Measurements from ENCODE around the gene CD83.

CD83 gene

GRCh38 chr6:14180609-14181008 is 63.0 kb downstream of the CD83 start:
- H3K4me2 ChIP-seq (ENCODE audit: low read depth, low read length) = no peak overlapping the region
- no peaks in the 10 kb centered on the region for H3K9me3 ChIP-seq (replicated peaks; ENCODE audit: insufficient read depth, low read length)
- H3K9me2 ChIP-seq (replicated peaks; ENCODE audit: insufficient read depth, low read length) = no peaks in the 10 kb centered on the region
- no peak overlapping the region for H2AFZ ChIP-seq (ENCODE audit: low read length)
- H4K20me1 ChIP-seq (ENCODE audit: insufficient read depth, low read length) = no peaks in the 10 kb centered on the region
- no peaks in the 10 kb centered on the region for H3K79me2 ChIP-seq (ENCODE audit: low read length)
- DNase-seq = no peak
- no peak for TF ChIP-seq EZH2 (optimal IDR thresholded peaks at IDR 0.05; ENCODE audit: low read depth, low read length)
- no peak for TF ChIP-seq EZH2phosphoT487 (IDR thresholded peaks at IDR 0.05; ENCODE audit: low read length)
- TF ChIP-seq CTCF (IDR thresholded peaks at IDR 0.05; ENCODE audit: low read length) = no peak
- no peak overlapping the region for H3K9ac ChIP-seq (ENCODE audit: low read length)
- H3K27ac ChIP-seq (ENCODE audit: low read length) = no peak overlapping the region
- H3K4me3 ChIP-seq (ENCODE audit: low read length) = no peak overlapping the region
- H3K36me3 ChIP-seq (replicated peaks; ENCODE audit: insufficient read depth, low read length) = no peaks in the 10 kb centered on the region
- H3F3A ChIP-seq (ENCODE audit: insufficient read depth, low read length) = no peaks in the 10 kb centered on the region
- H3K27me3 ChIP-seq (replicated peaks; ENCODE audit: insufficient read depth, low read length) = no peaks in the 10 kb centered on the region
- no peaks in the 10 kb centered on the region for H3K4me1 ChIP-seq (ENCODE audit: low read length)

GRCh38 chr6:14182916-14183315 is 65.3 kb downstream of the CD83 start:
- no peak overlapping the region for H2AFZ ChIP-seq (ENCODE audit: low read length)
- no peak overlapping the region for H3K9ac ChIP-seq (ENCODE audit: low read length)
- no peaks in the 10 kb centered on the region for H3F3A ChIP-seq (ENCODE audit: insufficient read depth, low read length)
- H3K27me3 ChIP-seq (replicated peaks; ENCODE audit: insufficient read depth, low read length) = no peaks in the 10 kb centered on the region
- H3K36me3 ChIP-seq (replicated peaks; ENCODE audit: insufficient read depth, low read length) = no peaks in the 10 kb centered on the region
- no peak overlapping the region for H3K4me3 ChIP-seq (ENCODE audit: low read length)
- no peak overlapping the region for H3K4me2 ChIP-seq (ENCODE audit: low read depth, low read length)
- H3K27ac ChIP-seq (ENCODE audit: low read length) = no peak overlapping the region
- H3K9me2 ChIP-seq (replicated peaks; ENCODE audit: insufficient read depth, low read length) = no peaks in the 10 kb centered on the region
- no peaks in the 10 kb centered on the region for H3K9me3 ChIP-seq (replicated peaks; ENCODE audit: insufficient read depth, low read length)
- H4K20me1 ChIP-seq (ENCODE audit: insufficient read depth, low read length) = no peaks in the 10 kb centered on the region
- no peak for TF ChIP-seq CTCF (IDR thresholded peaks at IDR 0.05; ENCODE audit: low read length)
- no peak for TF ChIP-seq EZH2phosphoT487 (IDR thresholded peaks at IDR 0.05; ENCODE audit: low read length)
- no peak for TF ChIP-seq EZH2 (optimal IDR thresholded peaks at IDR 0.05; ENCODE audit: low read depth, low read length)
- no peak for DNase-seq
- H3K4me1 ChIP-seq (ENCODE audit: low read length) = no peaks in the 10 kb centered on the region
- H3K79me2 ChIP-seq (ENCODE audit: low read length) = no peaks in the 10 kb centered on the region

Measured in MM.1S (cell line).